GM21825 (cell line): ENCODE measurements around the gene AXIN1.
"Not testable (repeated sequence)": the region's sequence is repeated elsewhere in the genome, so short reads cannot be mapped to it uniquely, and the experiment has no call there.

Experiments
- ATAC-seq: cut with Tn5 transposase; IDR thresholded peaks from one replicate; pipeline ENCODE4 v1.9.1; 2021; ENCODE audit warnings: mild to moderate bottlenecking, moderate library complexity; ENCODE audit not compliant: unreplicated experiment

The AXIN1 gene

GRCh38 chr16:369866-370436, 17.4 kb upstream of the AXIN1 start:
- no peak for ATAC-seq

- ATAC-seq = no peak
Measured at GRCh38 chr16:369275-369865, 16.8 kb upstream of the AXIN1 start.

- ATAC-seq = no peak
Measured at GRCh38 chr16:368388-369158, 16.1 kb upstream of the AXIN1 start.

- no peak for ATAC-seq
Measured at GRCh38 chr16:367333-367903, 14.9 kb upstream of the AXIN1 start.

GRCh38 chr16:366476-366875, 14.0 kb upstream of the AXIN1 start:
- no peak for ATAC-seq

GRCh38 chr16:364595-365491, 12.3 kb upstream of the AXIN1 start:
- ATAC-seq = no peak

GRCh38 chr16:363766-364490, 11.4 kb upstream of the AXIN1 start:
- no peak for ATAC-seq

GRCh38 chr16:363110-363765, 10.7 kb upstream of the AXIN1 start:
- no peak for ATAC-seq

- ATAC-seq = not testable (repeated sequence)
Measured at GRCh38 chr16:362702-362999, 10.1 kb upstream of the AXIN1 start.

GRCh38 chr16:361872-362701, 9.6 kb upstream of the AXIN1 start:
- no peak for ATAC-seq

GRCh38 chr16:361341-361871, 8.9 kb upstream of the AXIN1 start:
- ATAC-seq = no peak

GRCh38 chr16:360698-361336, 8.3 kb upstream of the AXIN1 start:
- ATAC-seq = no peak

- ATAC-seq = no peak
Measured at GRCh38 chr16:359871-360697, 7.6 kb upstream of the AXIN1 start.

- ATAC-seq = no peak
Measured at GRCh38 chr16:359067-359763, 6.7 kb upstream of the AXIN1 start.

- ATAC-seq = no peak
Measured at GRCh38 chr16:356741-357140, 4.2 kb upstream of the AXIN1 start.

GRCh38 chr16:354971-355461, 2.5 kb upstream of the AXIN1 start:
- no peak for ATAC-seq
